IMR-90 (cell line): ENCODE measurements around the gene WNT7A. TPM values are rescaled to one million over a fixed set of nuclear protein-coding genes. Genes with fewer than 3 reads are reported as not detected.

Experiments used
- ATAC-seq: fragments of 200-7000 bp; cut with Tn5 transposase; 2 replicates; pipeline ENCODE4 v1.9.1; 2020; ENCODE audit warnings: low read depth, mild to moderate bottlenecking, moderate library complexity
- BruUV-seq: library from RNA; stranded (reverse); fragments of 400-500 nt; replicated peaks from 2 replicates; lab custom pipeline; 2021; lab: Mats Ljungman, UMichigan
- CTCF ChIA-PET: fragments of 300-600 bp; formaldehyde crosslinking; extraction: SDS; loops from one replicate; lab custom pipeline; 2021; ENCODE audit warnings: antibody characterized with exemption; lab: Yijun Ruan, JAX
- POLR2A ChIA-PET: fragments of 300-600 bp; sonication (Branson Sonifier 250); formaldehyde crosslinking; loops from one replicate; lab custom pipeline; 2022; ENCODE audit warnings: antibody characterized with exemption; ENCODE audit not compliant: unreplicated experiment; lab: Charles Lee
- DNase-seq: peaks from one replicate; pipeline ENCODE4 v3.0.0; 2013
- H2AFZ ChIP-seq: replicated peaks from 2 replicates; pipeline ENCODE3; 2013; ENCODE audit warnings: low read length, mild to moderate bottlenecking; ENCODE audit not compliant: poor library complexity
- H2AK5ac ChIP-seq: 2 replicates; pipeline ENCODE4 v1.6.1; 2013; ENCODE audit warnings: low read depth, low read length, inconsistent platforms
- H2AK9ac ChIP-seq: replicated peaks from 2 replicates; pipeline ENCODE3; 2013; ENCODE audit warnings: mild to moderate bottlenecking, low read depth, low read length, moderate library complexity; ENCODE audit not compliant: poor library complexity
- H2BK120ac ChIP-seq: 2 replicates; pipeline ENCODE4 v1.6.1; 2013; ENCODE audit warnings: low read depth, low read length, inconsistent platforms
- H2BK15ac ChIP-seq: 3 replicates; pipeline ENCODE4 v1.6.1; 2013; ENCODE audit warnings: low read depth, low read length, inconsistent platforms
- H2BK20ac ChIP-seq: 2 replicates; pipeline ENCODE4 v1.6.1; 2013; ENCODE audit warnings: low read depth, mild to moderate bottlenecking, inconsistent platforms, low read length, moderate library complexity
- H2BK5ac ChIP-seq: 2 replicates; pipeline ENCODE4 v1.6.1; 2013; ENCODE audit warnings: mild to moderate bottlenecking, low read depth, low read length, inconsistent platforms; ENCODE audit not compliant: poor library complexity, severe bottlenecking
- H3K14ac ChIP-seq: replicated peaks from 2 replicates; pipeline ENCODE4 v1.6.1; 2013; ENCODE audit warnings: low read depth, low read length, inconsistent platforms
- H3K18ac ChIP-seq: 2 replicates; pipeline ENCODE4 v1.6.1; 2013; ENCODE audit warnings: low read depth, low read length, control low read depth
- H3K23ac ChIP-seq: 2 replicates; pipeline ENCODE4 v1.6.1; 2013; ENCODE audit warnings: low read depth, low read length, inconsistent platforms
- H3K27ac ChIP-seq: 2 replicates; pipeline ENCODE4 v1.5.1; 2013; ENCODE audit warnings: mild to moderate bottlenecking, control low read depth, low read length; ENCODE audit not compliant: insufficient read depth
- H3K27me3 ChIP-seq: 2 replicates; pipeline ENCODE4 v1.6.1; 2013; ENCODE audit warnings: low read length; ENCODE audit not compliant: control insufficient read depth, insufficient read depth
- H3K36me3 ChIP-seq: 2 replicates; pipeline ENCODE4 v1.6.1; 2013; ENCODE audit warnings: low read length, mixed read lengths; ENCODE audit not compliant: control insufficient read depth, insufficient read depth
- H3K4ac ChIP-seq: 2 replicates; pipeline ENCODE4 v1.6.1; 2013; ENCODE audit warnings: low read depth, low read length, inconsistent platforms
- H3K4me1 ChIP-seq: 2 replicates; pipeline ENCODE4 v1.6.1; 2013; ENCODE audit warnings: low read length, mixed read lengths; ENCODE audit not compliant: control insufficient read depth, insufficient read depth
- H3K4me2 ChIP-seq: 2 replicates; pipeline ENCODE4 v1.6.1; 2013; ENCODE audit warnings: low read depth, mild to moderate bottlenecking, control low read depth, low read length, moderate library complexity
- H3K4me3 ChIP-seq: 2 replicates; pipeline ENCODE4 v1.5.1; 2013; ENCODE audit warnings: low read depth, mild to moderate bottlenecking, control low read depth, low read length, moderate library complexity; ENCODE audit not compliant: insufficient read depth
- H3K56ac ChIP-seq: 2 replicates; pipeline ENCODE4 v1.6.1; 2013; ENCODE audit warnings: low read length, inconsistent platforms; ENCODE audit not compliant: insufficient read depth; ENCODE audit errors: extremely low read depth
- H3K79me1 ChIP-seq, 2 experiments: 2 replicates each; pipeline ENCODE4 v1.6.1; 2013; ENCODE audit warnings: low read length in 2 of 2, inconsistent platforms in 1 of 2, low read depth in 1 of 2
- H3K9ac ChIP-seq: 2 replicates; pipeline ENCODE4 v1.6.1; 2013; ENCODE audit warnings: low read depth, low read length, control low read depth
- H3K9me1 ChIP-seq: 2 replicates; pipeline ENCODE4 v1.6.1; 2013; ENCODE audit warnings: low read length, inconsistent platforms; ENCODE audit not compliant: insufficient read depth
- H3K9me3 ChIP-seq: 2 replicates; pipeline ENCODE4 v1.6.1; 2013; ENCODE audit warnings: low read length; ENCODE audit not compliant: control insufficient read depth, insufficient read depth
- H4K20me1 ChIP-seq: 2 replicates; pipeline ENCODE4 v1.6.1; 2013; ENCODE audit warnings: low read length, inconsistent platforms; ENCODE audit not compliant: insufficient read depth
- H4K5ac ChIP-seq: 2 replicates; pipeline ENCODE4 v1.6.1; 2013; ENCODE audit warnings: mild to moderate bottlenecking, low read depth, low read length, control low read depth
- H4K8ac ChIP-seq, 2 experiments: 2 replicates each; pipeline ENCODE4 v1.6.1; 2013; ENCODE audit warnings: low read depth in 2 of 2, low read length in 2 of 2, control low read depth in 1 of 2, inconsistent platforms in 1 of 2
- H4K91ac ChIP-seq: 2 replicates; pipeline ENCODE4 v1.6.1; 2013; ENCODE audit warnings: low read depth, low read length, inconsistent platforms; ENCODE audit not compliant: insufficient read depth
- BHLHE40 ChIP-seq: fragments of 150-350 bp; IDR thresholded peaks from 2 replicates; pipeline ENCODE4 v1.6.1; 2016; ENCODE audit warnings: mild to moderate bottlenecking, low read depth, low read length
- CEBPB ChIP-seq: IDR thresholded peaks from 2 replicates; pipeline ENCODE4 v1.6.1; 2012; ENCODE audit warnings: low read depth, low read length, improper control_type of control experiment
- CHD1 ChIP-seq: IDR thresholded peaks from 2 replicates; pipeline ENCODE4 v1.6.1; 2012; ENCODE audit warnings: low read depth, low read length, improper control_type of control experiment
- CTCF ChIP-seq: conservative IDR thresholded peaks from 2 replicates; pipeline ENCODE4 v1.5.1; 2012; ENCODE audit warnings: mild to moderate bottlenecking, low read depth, low read length, improper control_type of control experiment
- FOS ChIP-seq: fragments of 150-350 bp; IDR thresholded peaks from 2 replicates; pipeline ENCODE4 v1.6.1; 2016; ENCODE audit warnings: low read depth, low read length
- MAFK ChIP-seq: IDR thresholded peaks from 2 replicates; pipeline ENCODE4 v1.6.1; 2012; ENCODE audit warnings: low read depth, low read length, improper control_type of control experiment
- MAZ ChIP-seq: IDR thresholded peaks from 2 replicates; pipeline ENCODE4 v1.6.1; 2012; ENCODE audit warnings: low read depth, mild to moderate bottlenecking, low read length, improper control_type of control experiment, moderate library complexity, borderline replicate concordance
- MXI1 ChIP-seq: IDR thresholded peaks from 2 replicates; pipeline ENCODE4 v1.6.1; 2012; ENCODE audit warnings: low read depth, mild to moderate bottlenecking, low read length, moderate library complexity, borderline replicate concordance
- NFE2L2 ChIP-seq: fragments of 150-350 bp; IDR thresholded peaks from 2 replicates; pipeline ENCODE4 v1.6.1; 2016; ENCODE audit warnings: low read depth, mild to moderate bottlenecking, low read length
- POLR2A ChIP-seq: IDR thresholded peaks from 2 replicates; pipeline ENCODE4 v1.6.1; 2012; ENCODE audit warnings: mild to moderate bottlenecking, low read depth, low read length
- RAD21 ChIP-seq: IDR thresholded peaks from 2 replicates; pipeline ENCODE4 v1.6.1; 2012; ENCODE audit warnings: low read length, improper control_type of control experiment
- RCOR1 ChIP-seq: IDR thresholded peaks from 2 replicates; pipeline ENCODE4 v1.6.1; 2012; ENCODE audit warnings: mild to moderate bottlenecking, low read length, improper control_type of control experiment; ENCODE audit not compliant: insufficient replicate concordance
- RFX5 ChIP-seq: IDR thresholded peaks from 2 replicates; pipeline ENCODE4 v1.8.0; 2012; ENCODE audit warnings: low read depth, mild to moderate bottlenecking, low read length, moderate library complexity
- SMC3 ChIP-seq: fragments of 150-350 bp; IDR thresholded peaks from 2 replicates; pipeline ENCODE4 v1.6.1; 2016; ENCODE audit warnings: low read depth, mild to moderate bottlenecking, antibody characterized with exemption, low read length, moderate library complexity
- WGBS, 2 experiments: methylation state at CpG; one replicate each; pipeline versions ENCODE4 v1.1.5 to v1.1.7; 2013; ENCODE audit warnings: missing lambda C conversion rate in 2 of 2; ENCODE audit not compliant: insufficient read length in 1 of 2; ENCODE audit errors: extremely low coverage in 2 of 2; 5-methylcytosine and 5-hydroxymethylcytosine counted together
- dilution Hi-C: fragments of 300-500 bp; cut with HindIII; formaldehyde crosslinking; loops from one replicate; pipeline ENCODE4 v1.14.3; 2018; ENCODE audit warnings: low sequenced_read_pairs; ENCODE audit not compliant: unreplicated experiment
- in situ Hi-C: fragments of 300-500 bp; cut with MboI; formaldehyde crosslinking; loops from 3 replicates; pipeline ENCODE4 v1.14.3; 2019; ENCODE audit warnings: low sequenced_read_pairs, inconsistent platforms, mixed read lengths
- intact Hi-C: fragments of 100-400 bp; cut with micrococcal nuclease; formaldehyde crosslinking; loops from 2 replicates; pipeline ENCODE4 v1.10.0; 2022
- polyA plus RNA-seq, 3 experiments: library from polyadenylated mRNA; depleted of rRNA; stranded (reverse); fragments of >200 nt; gene quantifications; 2 replicates each; pipeline ENCODE4 v1.2.3, GENCODE V29; 2012; ENCODE audit warnings: low replicate concordance in 1 of 3
- total RNA-seq: library from RNA; depleted of rRNA; stranded (reverse); fragments of >200 nt; gene quantifications from 2 replicates; pipeline ENCODE4 v1.2.3, GENCODE V29; 2012
- TF ChIP-seq, protein P1 (sequence below): fragments of 150-350 bp; IDR thresholded peaks from 2 replicates; pipeline ENCODE4 v1.6.1; 2017; ENCODE audit warnings: mild to moderate bottlenecking, antibody characterized with exemption, low read length, low read depth
- TF ChIP-seq, protein P2 (sequence below): fragments of 150-350 bp; IDR thresholded peaks from 2 replicates; pipeline ENCODE4 v1.6.1; 2016; ENCODE audit warnings: low read depth, mild to moderate bottlenecking, low read length, moderate library complexity, borderline replicate concordance

Gene WNT7A
- total and polyA plus RNA-seq, 2 of the 4 experiments (the other 2 are of a cell fraction): not detected

DNA sequence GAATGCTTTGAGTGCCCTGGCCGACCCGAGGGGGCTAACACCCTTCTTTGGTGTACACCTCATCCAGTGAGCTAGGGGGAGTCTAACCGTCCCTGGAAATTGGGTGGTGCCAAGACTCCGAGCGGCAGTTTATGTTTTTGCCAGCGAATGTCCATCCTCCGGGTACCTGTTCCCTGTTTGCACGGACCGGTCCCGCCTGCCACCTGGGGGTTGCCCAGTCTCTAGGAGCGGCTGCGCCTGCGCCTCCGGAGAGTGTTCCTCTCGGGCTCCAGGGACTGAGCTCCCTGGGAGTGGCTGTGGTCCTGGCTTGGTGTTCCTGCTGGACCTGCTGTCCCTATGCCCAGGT is 913 bp upstream of the WNT7A start:
- Histone ChIP-seq H3K4ac (no peak overlapping the region), H3K27me3 (peaks cover 40% of the 10 kb centered on the region), H2AK5ac (no peak overlapping the region), H2AK9ac (no peak overlapping the region), H3K27ac (no peak overlapping the region), H2BK20ac (no peak overlapping the region), H3K4me1 (no peaks in the 10 kb centered on the region), H3K4me3 (no peak overlapping the region), H4K5ac (no peak overlapping the region), H3K56ac (no peak overlapping the region), H2BK5ac (no peak overlapping the region), H2BK120ac (no peak overlapping the region), H3K23ac (no peak overlapping the region), H3K36me3 (no peaks in the 10 kb centered on the region), H4K91ac (no peak overlapping the region), H2BK15ac (no peak overlapping the region), H4K8ac (no peak overlapping the region), H3K9me3 (no peaks in the 10 kb centered on the region), H3K14ac (no peak overlapping the region), H2AFZ (no peak overlapping the region), H3K79me1 (no peaks in the 10 kb centered on the region), H3K9ac (no peak overlapping the region), H3K4me2 (no peak overlapping the region), H4K20me1 (no peaks in the 10 kb centered on the region), H3K9me1 (no peaks in the 10 kb centered on the region), H3K18ac (no peak overlapping the region)
- WGBS, 2 experiments: 7% methylated on average over 10 of the region's 15 CpGs; no CpG with 5 or more reads in 1 of the 2 experiments
- ATAC-seq (no peak), DNase-seq (no peak)
- in situ Hi-C loops (loop anchor here (25.0 kb wide), 3 partner anchors 232 to 682 kb away; partner anchors contain the start of genes CHCHD4 and HDAC11), intact Hi-C loops (no loop called here), dilution Hi-C loops (no loop called here)
- POLR2A ChIA-PET: no interaction called here
- BruUV-seq: no TSS peak
- CTCF ChIA-PET: no interaction called here
- TF ChIP-seq RCOR1 (no peak), BHLHE40 (no peak), POLR2A (no peak), CEBPB (no peak), FOS (no peak), RAD21 (no peak), MXI1 (no peak), RFX5 (no peak), CHD1 (no peak), CTCF (no peak), NFE2L2 (no peak), MAFK (no peak), MAZ (no peak), SMC3 (no peak)
- TF ChIP-seq, protein P1, sequence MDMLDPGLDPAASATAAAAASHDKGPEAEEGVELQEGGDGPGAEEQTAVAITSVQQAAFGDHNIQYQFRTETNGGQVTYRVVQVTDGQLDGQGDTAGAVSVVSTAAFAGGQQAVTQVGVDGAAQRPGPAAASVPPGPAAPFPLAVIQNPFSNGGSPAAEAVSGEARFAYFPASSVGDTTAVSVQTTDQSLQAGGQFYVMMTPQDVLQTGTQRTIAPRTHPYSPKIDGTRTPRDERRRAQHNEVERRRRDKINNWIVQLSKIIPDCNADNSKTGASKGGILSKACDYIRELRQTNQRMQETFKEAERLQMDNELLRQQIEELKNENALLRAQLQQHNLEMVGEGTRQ: no peak
- TF ChIP-seq, protein P2, sequence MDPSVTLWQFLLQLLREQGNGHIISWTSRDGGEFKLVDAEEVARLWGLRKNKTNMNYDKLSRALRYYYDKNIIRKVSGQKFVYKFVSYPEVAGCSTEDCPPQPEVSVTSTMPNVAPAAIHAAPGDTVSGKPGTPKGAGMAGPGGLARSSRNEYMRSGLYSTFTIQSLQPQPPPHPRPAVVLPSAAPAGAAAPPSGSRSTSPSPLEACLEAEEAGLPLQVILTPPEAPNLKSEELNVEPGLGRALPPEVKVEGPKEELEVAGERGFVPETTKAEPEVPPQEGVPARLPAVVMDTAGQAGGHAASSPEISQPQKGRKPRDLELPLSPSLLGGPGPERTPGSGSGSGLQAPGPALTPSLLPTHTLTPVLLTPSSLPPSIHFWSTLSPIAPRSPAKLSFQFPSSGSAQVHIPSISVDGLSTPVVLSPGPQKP: no peak
